ENCODE data around the gene S100A7.

DNA sequence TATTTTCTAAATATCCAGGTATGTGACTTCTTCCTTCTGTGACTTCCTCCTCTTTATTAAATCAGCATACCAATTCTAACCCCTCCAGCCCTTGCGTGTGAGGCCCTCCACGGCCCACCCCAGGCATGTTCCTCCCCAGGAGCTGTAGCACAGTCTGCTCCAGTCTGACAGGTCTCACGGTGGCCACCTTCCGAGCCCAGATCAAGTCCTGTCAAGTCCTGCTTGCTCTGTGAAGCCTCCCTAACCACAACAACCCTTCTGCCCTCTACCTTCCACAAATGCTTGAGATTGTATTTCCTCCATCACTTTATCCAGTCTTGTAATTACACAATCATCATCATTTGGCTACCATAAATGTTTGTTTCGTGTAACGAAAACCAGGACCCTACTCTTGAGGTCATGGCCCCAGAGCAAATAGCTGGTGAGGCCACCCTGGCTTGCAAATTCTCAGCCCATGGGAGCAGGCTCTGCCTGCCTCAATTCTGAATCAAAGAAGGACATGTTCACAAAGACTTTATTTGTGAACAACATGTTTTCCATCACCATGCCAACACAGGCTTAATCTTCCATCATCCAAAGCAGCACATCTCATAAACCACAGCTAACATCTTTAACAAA, 33.0 kb upstream of the S100A7 start:
- TF ChIP-seq, protein P1, sequence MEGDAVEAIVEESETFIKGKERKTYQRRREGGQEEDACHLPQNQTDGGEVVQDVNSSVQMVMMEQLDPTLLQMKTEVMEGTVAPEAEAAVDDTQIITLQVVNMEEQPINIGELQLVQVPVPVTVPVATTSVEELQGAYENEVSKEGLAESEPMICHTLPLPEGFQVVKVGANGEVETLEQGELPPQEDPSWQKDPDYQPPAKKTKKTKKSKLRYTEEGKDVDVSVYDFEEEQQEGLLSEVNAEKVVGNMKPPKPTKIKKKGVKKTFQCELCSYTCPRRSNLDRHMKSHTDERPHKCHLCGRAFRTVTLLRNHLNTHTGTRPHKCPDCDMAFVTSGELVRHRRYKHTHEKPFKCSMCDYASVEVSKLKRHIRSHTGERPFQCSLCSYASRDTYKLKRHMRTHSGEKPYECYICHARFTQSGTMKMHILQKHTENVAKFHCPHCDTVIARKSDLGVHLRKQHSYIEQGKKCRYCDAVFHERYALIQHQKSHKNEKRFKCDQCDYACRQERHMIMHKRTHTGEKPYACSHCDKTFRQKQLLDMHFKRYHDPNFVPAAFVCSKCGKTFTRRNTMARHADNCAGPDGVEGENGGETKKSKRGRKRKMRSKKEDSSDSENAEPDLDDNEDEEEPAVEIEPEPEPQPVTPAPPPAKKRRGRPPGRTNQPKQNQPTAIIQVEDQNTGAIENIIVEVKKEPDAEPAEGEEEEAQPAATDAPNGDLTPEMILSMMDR (IDR thresholded peaks at IDR 0.05), result no peak
- TF ChIP-seq EZH2phosphoT487 (IDR thresholded peaks at IDR 0.05) (no peak), EZH2 (IDR thresholded peaks at IDR 0.05) (no peak)

All from neural progenitor cell (in vitro differentiated cells).